SK-N-SH treated with all-trans-retinoic acid at 6 μM for 48 hours (cell line): Measurements from ENCODE around the gene NSG2.

Experiments
- CSDC2 ChIP-seq: fragments of 250-450 bp; sonication (Bioruptor Pico); IDR thresholded peaks from 2 replicates; pipeline ENCODE4 v1.5.0; 2020; ENCODE audit warnings: mild to moderate bottlenecking, moderate library complexity
- ZFP3 ChIP-seq: fragments of 250-450 bp; sonication (Bioruptor Pico); IDR thresholded peaks from 2 replicates; pipeline ENCODE4 v1.5.0; 2020; ENCODE audit warnings: mild to moderate bottlenecking, moderate library complexity
- TF ChIP-seq, protein P1 (sequence below): fragments of 250-450 bp; sonication (Bioruptor Pico); IDR thresholded peaks from 2 replicates; pipeline ENCODE4 v1.8.0; 2020; ENCODE audit warnings: mild to moderate bottlenecking, moderate library complexity, borderline replicate concordance

DNA sequence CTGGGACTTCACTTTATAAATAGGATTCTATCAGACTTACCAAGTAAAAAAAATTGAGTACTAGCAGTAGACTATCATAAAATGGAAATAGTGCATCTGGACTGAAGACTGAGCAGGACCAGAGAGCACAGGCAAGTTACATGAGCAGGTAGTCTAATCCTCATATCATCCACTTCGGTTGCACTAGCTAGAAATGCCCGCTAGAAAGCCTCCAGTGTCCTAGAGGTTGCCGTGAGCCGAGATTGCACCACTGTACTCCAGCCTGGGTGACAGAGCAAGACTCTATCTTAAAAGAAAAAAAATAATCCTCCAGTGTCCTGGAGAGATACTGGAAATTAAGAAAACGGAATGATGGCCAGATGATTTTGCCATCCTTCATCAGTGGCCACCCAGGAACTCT lies 36.6 kb upstream of the NSG2 start:
- TF ChIP-seq ZFP3 (no peak), CSDC2 (CRISPR knock-in tag) (no peak)
- TF ChIP-seq, protein P1, sequence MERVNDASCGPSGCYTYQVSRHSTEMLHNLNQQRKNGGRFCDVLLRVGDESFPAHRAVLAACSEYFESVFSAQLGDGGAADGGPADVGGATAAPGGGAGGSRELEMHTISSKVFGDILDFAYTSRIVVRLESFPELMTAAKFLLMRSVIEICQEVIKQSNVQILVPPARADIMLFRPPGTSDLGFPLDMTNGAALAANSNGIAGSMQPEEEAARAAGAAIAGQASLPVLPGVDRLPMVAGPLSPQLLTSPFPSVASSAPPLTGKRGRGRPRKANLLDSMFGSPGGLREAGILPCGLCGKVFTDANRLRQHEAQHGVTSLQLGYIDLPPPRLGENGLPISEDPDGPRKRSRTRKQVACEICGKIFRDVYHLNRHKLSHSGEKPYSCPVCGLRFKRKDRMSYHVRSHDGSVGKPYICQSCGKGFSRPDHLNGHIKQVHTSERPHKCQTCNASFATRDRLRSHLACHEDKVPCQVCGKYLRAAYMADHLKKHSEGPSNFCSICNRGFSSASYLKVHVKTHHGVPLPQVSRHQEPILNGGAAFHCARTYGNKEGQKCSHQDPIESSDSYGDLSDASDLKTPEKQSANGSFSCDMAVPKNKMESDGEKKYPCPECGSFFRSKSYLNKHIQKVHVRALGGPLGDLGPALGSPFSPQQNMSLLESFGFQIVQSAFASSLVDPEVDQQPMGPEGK (CRISPR knock-in tag) = no peak
